ENCODE measurements around the gene ARSG.

The ARSG gene

DNA sequence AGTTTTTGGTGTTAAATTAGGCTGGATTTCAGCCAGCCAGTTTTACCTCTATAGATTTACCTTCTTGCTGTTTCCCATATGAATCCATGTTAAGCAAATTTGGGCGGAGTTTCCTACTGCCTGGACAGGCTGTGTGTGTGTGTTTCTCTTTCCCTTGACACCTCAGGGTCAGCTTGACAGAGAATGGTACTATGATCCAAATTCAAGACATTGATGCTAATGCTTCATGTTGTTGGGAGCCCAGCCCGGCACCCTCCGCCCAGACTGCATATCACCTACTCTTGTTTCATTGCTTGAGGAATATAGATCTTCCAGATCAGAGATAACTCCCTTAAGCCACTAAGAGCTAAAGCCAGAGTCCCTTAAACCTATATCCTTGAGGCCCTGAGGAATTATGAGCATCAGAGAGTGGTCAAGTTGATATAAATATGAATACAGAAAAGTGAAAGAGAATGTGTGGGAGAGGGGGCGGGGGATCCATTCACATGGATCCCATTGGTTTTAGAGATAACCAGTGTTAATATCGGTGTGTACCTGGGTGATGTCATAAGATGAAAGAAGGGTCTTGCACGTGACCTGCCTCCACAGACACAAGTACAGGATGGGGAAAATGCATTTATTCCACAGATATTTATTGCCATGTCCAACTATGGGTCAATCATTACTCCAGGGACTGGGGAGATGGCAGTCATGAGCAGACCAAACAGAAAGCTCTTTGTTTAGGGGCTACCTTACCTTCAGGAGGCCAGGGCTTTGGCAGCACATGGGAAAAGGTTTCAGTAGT lies 96.3 kb downstream of the ARSG start:
- Histone ChIP-seq H4K20me1 (ENCODE audit: low read depth, low read length) (no peaks in the 10 kb centered on the region), H3K9me3 (ENCODE audit: insufficient read depth, low read length) (no peaks in the 10 kb centered on the region), H3K79me2 (ENCODE audit: insufficient read depth, low read length) (no peaks in the 10 kb centered on the region), H3K9ac (ENCODE audit: low read length) (no peak overlapping the region), H3K4me2 (ENCODE audit: low read depth, low read length, poor library complexity, severe bottlenecking) (no peak overlapping the region), H2AFZ (ENCODE audit: low read depth, low read length, severe bottlenecking) (no peak overlapping the region), H3K9me2 (replicated peaks; ENCODE audit: insufficient read depth, low read length) (no peaks in the 10 kb centered on the region), H3K36me3 (ENCODE audit: low read length) (no peaks in the 10 kb centered on the region), H3K27ac (ENCODE audit: low read depth, low read length) (no peak overlapping the region), H3F3A (ENCODE audit: insufficient read depth) (no peaks in the 10 kb centered on the region), H3K27me3 (ENCODE audit: low read length) (no peaks in the 10 kb centered on the region), H3K4me3 (ENCODE audit: insufficient read depth, low read length, poor library complexity, severe bottlenecking) (no peak overlapping the region)
- TF ChIP-seq, protein P1, sequence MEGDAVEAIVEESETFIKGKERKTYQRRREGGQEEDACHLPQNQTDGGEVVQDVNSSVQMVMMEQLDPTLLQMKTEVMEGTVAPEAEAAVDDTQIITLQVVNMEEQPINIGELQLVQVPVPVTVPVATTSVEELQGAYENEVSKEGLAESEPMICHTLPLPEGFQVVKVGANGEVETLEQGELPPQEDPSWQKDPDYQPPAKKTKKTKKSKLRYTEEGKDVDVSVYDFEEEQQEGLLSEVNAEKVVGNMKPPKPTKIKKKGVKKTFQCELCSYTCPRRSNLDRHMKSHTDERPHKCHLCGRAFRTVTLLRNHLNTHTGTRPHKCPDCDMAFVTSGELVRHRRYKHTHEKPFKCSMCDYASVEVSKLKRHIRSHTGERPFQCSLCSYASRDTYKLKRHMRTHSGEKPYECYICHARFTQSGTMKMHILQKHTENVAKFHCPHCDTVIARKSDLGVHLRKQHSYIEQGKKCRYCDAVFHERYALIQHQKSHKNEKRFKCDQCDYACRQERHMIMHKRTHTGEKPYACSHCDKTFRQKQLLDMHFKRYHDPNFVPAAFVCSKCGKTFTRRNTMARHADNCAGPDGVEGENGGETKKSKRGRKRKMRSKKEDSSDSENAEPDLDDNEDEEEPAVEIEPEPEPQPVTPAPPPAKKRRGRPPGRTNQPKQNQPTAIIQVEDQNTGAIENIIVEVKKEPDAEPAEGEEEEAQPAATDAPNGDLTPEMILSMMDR (IDR thresholded peaks at IDR 0.05; ENCODE audit: insufficient read depth, low read length, poor library complexity, severe bottlenecking), result no peak
- no peak for TF ChIP-seq EZH2phosphoT487 (conservative IDR thresholded peaks at IDR 0.05; ENCODE audit: low read length)

- no peak overlapping the region for H2AFZ ChIP-seq (ENCODE audit: low read depth, low read length, severe bottlenecking)
- TF ChIP-seq, protein P1 (IDR thresholded peaks at IDR 0.05; ENCODE audit: insufficient read depth, low read length, poor library complexity, severe bottlenecking), result no peak
- no peak for TF ChIP-seq EZH2phosphoT487 (conservative IDR thresholded peaks at IDR 0.05; ENCODE audit: low read length)
- H3K4me2 ChIP-seq (ENCODE audit: low read depth, low read length, poor library complexity, severe bottlenecking), result no peak overlapping the region
- H3K36me3 ChIP-seq (ENCODE audit: low read length), result no peaks in the 10 kb centered on the region
- no peak overlapping the region for H3K9ac ChIP-seq (ENCODE audit: low read length)
- no peaks in the 10 kb centered on the region for H3K9me2 ChIP-seq (replicated peaks; ENCODE audit: insufficient read depth, low read length)
- H3F3A ChIP-seq (ENCODE audit: insufficient read depth), result no peaks in the 10 kb centered on the region
- no peaks in the 10 kb centered on the region for H3K9me3 ChIP-seq (ENCODE audit: insufficient read depth, low read length)
- no peaks in the 10 kb centered on the region for H3K79me2 ChIP-seq (ENCODE audit: insufficient read depth, low read length)
- no peaks in the 10 kb centered on the region for H3K27me3 ChIP-seq (ENCODE audit: low read length)
- no peaks in the 10 kb centered on the region for H4K20me1 ChIP-seq (ENCODE audit: low read depth, low read length)
- no peak overlapping the region for H3K4me3 ChIP-seq (ENCODE audit: insufficient read depth, low read length, poor library complexity, severe bottlenecking)
- H3K27ac ChIP-seq (ENCODE audit: low read depth, low read length), result no peak overlapping the region
Observed at GRCh38 chr17:68389041-68389440, 97.7 kb downstream of the ARSG start.

GRCh38 chr17:68390888-68391545 lies 99.7 kb downstream of the ARSG start:
- H3K4me3 ChIP-seq (ENCODE audit: insufficient read depth, low read length, poor library complexity, severe bottlenecking), result no peak overlapping the region
- no peak overlapping the region for H3K9ac ChIP-seq (ENCODE audit: low read length)
- H3K9me2 ChIP-seq (replicated peaks; ENCODE audit: insufficient read depth, low read length), result no peaks in the 10 kb centered on the region
- no peaks in the 10 kb centered on the region for H3F3A ChIP-seq (ENCODE audit: insufficient read depth)
- no peak overlapping the region for H3K27ac ChIP-seq (ENCODE audit: low read depth, low read length)
- H3K27me3 ChIP-seq (ENCODE audit: low read length), result no peaks in the 10 kb centered on the region
- H3K4me2 ChIP-seq (ENCODE audit: low read depth, low read length, poor library complexity, severe bottlenecking), result no peak overlapping the region
- no peak for TF ChIP-seq EZH2phosphoT487 (conservative IDR thresholded peaks at IDR 0.05; ENCODE audit: low read length)
- TF ChIP-seq, protein P1 (IDR thresholded peaks at IDR 0.05; ENCODE audit: insufficient read depth, low read length, poor library complexity, severe bottlenecking), result no peak
- no peaks in the 10 kb centered on the region for H4K20me1 ChIP-seq (ENCODE audit: low read depth, low read length)
- no peak overlapping the region for H2AFZ ChIP-seq (ENCODE audit: low read depth, low read length, severe bottlenecking)
- H3K79me2 ChIP-seq (ENCODE audit: insufficient read depth, low read length), result no peaks in the 10 kb centered on the region
- H3K9me3 ChIP-seq (ENCODE audit: insufficient read depth, low read length), result no peaks in the 10 kb centered on the region
- H3K36me3 ChIP-seq (ENCODE audit: low read length), result no peaks in the 10 kb centered on the region

Data from SU-DHL-6 (cell line).